ENCODE measurements around the gene TC2N. TPM values are rescaled to one million over a fixed set of nuclear protein-coding genes. Genes with fewer than 3 reads are reported as not detected.
"Not testable (repeated sequence)": the region's sequence is repeated elsewhere in the genome, so short reads cannot be mapped to it uniquely, and the experiment has no call there.

TC2N gene
- total RNA-seq, 2 donors from 2014 or later, result 37.2 to 75.8 TPM

GRCh38 chr14:91901449-91902226, 34.3 kb upstream of the TC2N start:
- Histone ChIP-seq H3K9me3 (no peaks in the 10 kb centered on the region), H3K4me3 (no peak overlapping the region), H3K4me1 (replicated peaks) (no peaks in the 10 kb centered on the region), H3K36me3 (no peaks in the 10 kb centered on the region), H3K27ac (no peak overlapping the region), H3K27me3 (replicated peaks; ENCODE audit: insufficient read depth) (no peaks in the 10 kb centered on the region)
- 65% methylated on average over 9 of the region's 9 CpGs for WGBS
- no peak for TF ChIP-seq CTCF (IDR thresholded peaks at IDR 0.05)
- no peak for TF ChIP-seq POLR2A (IDR thresholded peaks at IDR 0.05)
- intact Hi-C loops (cut with DNase I), result no loop called here
- no peak for DNase-seq (ENCODE audit: low spot score)

- H3K4me1 ChIP-seq (replicated peaks), result no peaks in the 10 kb centered on the region
- H3K27ac ChIP-seq, result peak overlapping the region in 1 of 2 donors; percentile 17
- intact Hi-C loops (cut with DNase I), result no loop called here
- H3K36me3 ChIP-seq, result no peaks in the 10 kb centered on the region
- DNase-seq (ENCODE audit: low spot score), result no peak
- no peak for TF ChIP-seq CTCF (IDR thresholded peaks at IDR 0.05)
- TF ChIP-seq POLR2AphosphoS5 (IDR thresholded peaks at IDR 0.05), result no peak
- TF ChIP-seq POLR2A (IDR thresholded peaks at IDR 0.05), result no peak
- H3K9me3 ChIP-seq, result no peaks in the 10 kb centered on the region
- no peaks in the 10 kb centered on the region for H3K27me3 ChIP-seq (replicated peaks; ENCODE audit: insufficient read depth)
- WGBS, result 75% methylated on average over 4 of the region's 4 CpGs
- no peak overlapping the region for H3K4me3 ChIP-seq
Measured at GRCh38 chr14:91899806-91900205, 32.5 kb upstream of the TC2N start.

GRCh38 chr14:91899213-91899612, 31.9 kb upstream of the TC2N start:
- no peaks in the 10 kb centered on the region for H3K27me3 ChIP-seq (replicated peaks; ENCODE audit: insufficient read depth)
- H3K4me3 ChIP-seq, result no peak overlapping the region
- intact Hi-C loops (cut with DNase I), result no loop called here
- H3K27ac ChIP-seq, result peak overlapping the region in 1 of 2 donors; percentile 17
- H3K4me1 ChIP-seq (replicated peaks), result no peaks in the 10 kb centered on the region
- 93% methylated on average over 4 of the region's 4 CpGs for WGBS
- H3K9me3 ChIP-seq, result no peaks in the 10 kb centered on the region
- no peak for TF ChIP-seq CTCF (IDR thresholded peaks at IDR 0.05)
- no peak for TF ChIP-seq POLR2AphosphoS5 (IDR thresholded peaks at IDR 0.05)
- no peak for TF ChIP-seq POLR2A (IDR thresholded peaks at IDR 0.05)
- DNase-seq (ENCODE audit: low spot score), result no peak
- no peaks in the 10 kb centered on the region for H3K36me3 ChIP-seq

GRCh38 chr14:91898372-91898771, 31.0 kb upstream of the TC2N start:
- H3K27me3 ChIP-seq (replicated peaks; ENCODE audit: insufficient read depth), result no peaks in the 10 kb centered on the region
- no peak overlapping the region for H3K4me3 ChIP-seq
- intact Hi-C loops (cut with DNase I), result no loop called here
- no peak for DNase-seq (ENCODE audit: low spot score)
- H3K4me1 ChIP-seq (replicated peaks), result no peaks in the 10 kb centered on the region
- no peak overlapping the region for H3K27ac ChIP-seq
- TF ChIP-seq POLR2AphosphoS5 (IDR thresholded peaks at IDR 0.05), result no peak
- no peak for TF ChIP-seq POLR2A (IDR thresholded peaks at IDR 0.05)
- TF ChIP-seq CTCF (IDR thresholded peaks at IDR 0.05), result no peak
- 95% methylated on average over 5 of the region's 5 CpGs for WGBS
- H3K9me3 ChIP-seq, result no peaks in the 10 kb centered on the region
- H3K36me3 ChIP-seq, result no peaks in the 10 kb centered on the region

- H3K36me3 ChIP-seq; H3K9me3 ChIP-seq; H3K4me1 ChIP-seq (replicated peaks); intact Hi-C loops (cut with DNase I); H3K4me3 ChIP-seq; H3K27me3 ChIP-seq (replicated peaks; ENCODE audit: insufficient read depth); DNase-seq (ENCODE audit: low spot score): not testable (repeated sequence)
- peak overlapping the region in 1 of 2 donors; percentile 39 for H3K27ac ChIP-seq
- 96% methylated on average over 5 of the region's 5 CpGs for WGBS
Measured at GRCh38 chr14:91897716-91898115, 30.4 kb upstream of the TC2N start.

All from prostate gland (tissue), 2 donors.